WTC11 (cell line): Measurements from ENCODE around the gene WTAP.

Source experiments
- MXD4 ChIP-seq: fragments of 250-450 bp; sonication (Bioruptor Pico); IDR thresholded peaks from 2 replicates; pipeline ENCODE4 v1.8.0; 2021; ENCODE audit warnings: mild to moderate bottlenecking, moderate library complexity, borderline replicate concordance
- TF ChIP-seq, protein P1 (sequence below): fragments of 200-600 bp; IDR thresholded peaks from 2 replicates; pipeline ENCODE4 v1.8.0; 2022; ENCODE audit warnings: antibody characterized with exemption
- TF ChIP-seq, protein P2 (sequence below): sonication (generic); formaldehyde crosslinking; conservative IDR thresholded peaks from 2 replicates; pipeline ENCODE4 v1.8.1; 2022; ENCODE audit warnings: mild to moderate bottlenecking, missing genetic modification reagents

DNA sequence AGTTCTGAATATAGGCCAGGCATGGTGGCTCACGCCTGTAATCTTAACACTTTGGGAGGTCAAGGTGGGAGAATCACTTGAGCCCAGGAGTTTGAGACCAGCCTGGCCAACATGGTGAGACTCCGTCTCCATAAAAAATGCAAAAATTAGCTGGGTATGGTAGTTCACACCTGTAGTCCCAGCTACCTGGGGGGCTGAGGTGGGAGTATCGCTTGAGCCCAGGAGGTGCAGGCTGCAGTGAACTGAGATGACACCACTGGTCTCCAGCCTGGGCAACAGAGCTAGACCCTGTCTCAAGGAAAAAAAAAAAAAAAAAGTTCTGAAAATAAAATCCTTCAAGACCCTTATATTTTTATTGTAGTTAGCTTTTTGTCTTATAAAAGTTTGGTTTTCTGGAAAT lies 11.7 kb upstream of the WTAP start:
- TF ChIP-seq, protein P1, sequence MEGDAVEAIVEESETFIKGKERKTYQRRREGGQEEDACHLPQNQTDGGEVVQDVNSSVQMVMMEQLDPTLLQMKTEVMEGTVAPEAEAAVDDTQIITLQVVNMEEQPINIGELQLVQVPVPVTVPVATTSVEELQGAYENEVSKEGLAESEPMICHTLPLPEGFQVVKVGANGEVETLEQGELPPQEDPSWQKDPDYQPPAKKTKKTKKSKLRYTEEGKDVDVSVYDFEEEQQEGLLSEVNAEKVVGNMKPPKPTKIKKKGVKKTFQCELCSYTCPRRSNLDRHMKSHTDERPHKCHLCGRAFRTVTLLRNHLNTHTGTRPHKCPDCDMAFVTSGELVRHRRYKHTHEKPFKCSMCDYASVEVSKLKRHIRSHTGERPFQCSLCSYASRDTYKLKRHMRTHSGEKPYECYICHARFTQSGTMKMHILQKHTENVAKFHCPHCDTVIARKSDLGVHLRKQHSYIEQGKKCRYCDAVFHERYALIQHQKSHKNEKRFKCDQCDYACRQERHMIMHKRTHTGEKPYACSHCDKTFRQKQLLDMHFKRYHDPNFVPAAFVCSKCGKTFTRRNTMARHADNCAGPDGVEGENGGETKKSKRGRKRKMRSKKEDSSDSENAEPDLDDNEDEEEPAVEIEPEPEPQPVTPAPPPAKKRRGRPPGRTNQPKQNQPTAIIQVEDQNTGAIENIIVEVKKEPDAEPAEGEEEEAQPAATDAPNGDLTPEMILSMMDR: no peak
- TF ChIP-seq MXD4 (CRISPR knock-in tag): no peak
- TF ChIP-seq, protein P2, sequence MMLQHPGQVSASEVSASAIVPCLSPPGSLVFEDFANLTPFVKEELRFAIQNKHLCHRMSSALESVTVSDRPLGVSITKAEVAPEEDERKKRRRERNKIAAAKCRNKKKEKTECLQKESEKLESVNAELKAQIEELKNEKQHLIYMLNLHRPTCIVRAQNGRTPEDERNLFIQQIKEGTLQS (CRISPR knock-in tag): no peak
